ENCODE measurements around the gene SSR4. TPM values are rescaled to one million over a fixed set of nuclear protein-coding genes. Genes with fewer than 3 reads are reported as not detected.

Gene SSR4
- total RNA-seq, 1 experiment from 2014 or later = 203 TPM

DNA sequence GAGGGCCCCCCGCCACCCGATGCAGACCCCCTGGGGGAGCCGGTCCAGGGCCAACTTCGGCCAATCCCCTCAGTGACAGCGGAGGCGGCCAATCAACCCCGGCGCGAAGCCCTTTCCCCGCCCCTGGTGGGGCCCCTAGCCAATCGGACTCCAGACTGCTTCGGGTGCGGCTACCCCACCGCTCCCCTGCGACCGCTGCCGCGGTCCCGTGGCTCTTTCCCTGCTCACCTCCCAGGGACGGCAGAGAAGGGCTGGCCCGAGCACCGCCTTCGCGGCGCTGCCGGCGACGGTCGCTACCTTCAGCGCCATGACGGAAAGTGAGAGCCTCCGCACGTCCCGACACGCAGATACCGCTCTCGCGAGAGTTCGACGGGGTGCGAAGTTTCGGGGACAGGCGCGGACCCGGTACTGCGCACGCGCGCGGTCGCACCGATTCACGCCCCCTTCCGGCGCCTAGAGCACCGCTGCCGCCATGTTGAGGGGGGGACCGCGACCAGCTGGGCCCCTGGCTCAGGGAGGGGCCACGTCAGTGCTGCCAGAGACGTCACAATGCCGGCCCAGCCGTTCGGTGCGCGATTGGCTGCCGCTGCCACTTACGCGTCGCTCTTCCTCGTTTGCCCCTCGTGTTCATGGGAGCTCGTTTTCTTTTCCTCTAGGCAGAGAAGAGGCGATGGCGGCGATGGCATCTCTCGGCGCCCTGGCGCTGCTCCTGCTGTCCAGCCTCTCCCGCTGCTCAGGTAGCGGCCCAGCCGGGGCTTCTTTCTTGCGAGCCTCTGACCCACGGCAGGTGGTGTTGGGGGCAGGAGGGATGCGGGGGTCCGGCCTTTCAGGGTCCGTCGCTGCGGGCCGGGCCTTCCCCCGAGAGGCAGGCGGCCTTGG is at the start of gene SSR4, which contains the start of gene IDH3G (continued):
- no peak for TF ChIP-seq GTF2I (CRISPR knock-in tag; conservative IDR thresholded peaks at IDR 0.05)
- TF ChIP-seq, protein P1, sequence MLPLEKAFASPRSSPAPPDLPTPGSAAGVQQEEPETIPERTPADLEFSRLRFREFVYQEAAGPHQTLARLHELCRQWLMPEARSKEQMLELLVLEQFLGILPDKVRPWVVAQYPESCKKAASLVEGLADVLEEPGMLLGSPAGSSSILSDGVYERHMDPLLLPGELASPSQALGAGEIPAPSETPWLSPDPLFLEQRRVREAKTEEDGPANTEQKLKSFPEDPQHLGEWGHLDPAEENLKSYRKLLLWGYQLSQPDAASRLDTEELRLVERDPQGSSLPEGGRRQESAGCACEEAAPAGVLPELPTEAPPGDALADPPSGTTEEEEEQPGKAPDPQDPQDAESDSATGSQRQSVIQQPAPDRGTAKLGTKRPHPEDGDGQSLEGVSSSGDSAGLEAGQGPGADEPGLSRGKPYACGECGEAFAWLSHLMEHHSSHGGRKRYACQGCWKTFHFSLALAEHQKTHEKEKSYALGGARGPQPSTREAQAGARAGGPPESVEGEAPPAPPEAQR (CRISPR knock-in tag; IDR thresholded peaks at IDR 0.05) = no peak
- no peak for TF ChIP-seq TP53 (CRISPR knock-in tag; IDR thresholded peaks at IDR 0.05)
- no peak for TF ChIP-seq NR2C2 (CRISPR knock-in tag; IDR thresholded peaks at IDR 0.05)
- no peak for TF ChIP-seq ZNF263 (CRISPR knock-in tag; IDR thresholded peaks at IDR 0.05; ENCODE audit: low read depth)
- TF ChIP-seq, protein P2, sequence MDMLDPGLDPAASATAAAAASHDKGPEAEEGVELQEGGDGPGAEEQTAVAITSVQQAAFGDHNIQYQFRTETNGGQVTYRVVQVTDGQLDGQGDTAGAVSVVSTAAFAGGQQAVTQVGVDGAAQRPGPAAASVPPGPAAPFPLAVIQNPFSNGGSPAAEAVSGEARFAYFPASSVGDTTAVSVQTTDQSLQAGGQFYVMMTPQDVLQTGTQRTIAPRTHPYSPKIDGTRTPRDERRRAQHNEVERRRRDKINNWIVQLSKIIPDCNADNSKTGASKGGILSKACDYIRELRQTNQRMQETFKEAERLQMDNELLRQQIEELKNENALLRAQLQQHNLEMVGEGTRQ (CRISPR knock-in tag; IDR thresholded peaks at IDR 0.05) = no peak
- TF ChIP-seq SMAD3 (CRISPR knock-in tag; IDR thresholded peaks at IDR 0.05; ENCODE audit: borderline replicate concordance) = no peak; the same call in 1 of the 2 replicates
- TF ChIP-seq, protein P3, sequence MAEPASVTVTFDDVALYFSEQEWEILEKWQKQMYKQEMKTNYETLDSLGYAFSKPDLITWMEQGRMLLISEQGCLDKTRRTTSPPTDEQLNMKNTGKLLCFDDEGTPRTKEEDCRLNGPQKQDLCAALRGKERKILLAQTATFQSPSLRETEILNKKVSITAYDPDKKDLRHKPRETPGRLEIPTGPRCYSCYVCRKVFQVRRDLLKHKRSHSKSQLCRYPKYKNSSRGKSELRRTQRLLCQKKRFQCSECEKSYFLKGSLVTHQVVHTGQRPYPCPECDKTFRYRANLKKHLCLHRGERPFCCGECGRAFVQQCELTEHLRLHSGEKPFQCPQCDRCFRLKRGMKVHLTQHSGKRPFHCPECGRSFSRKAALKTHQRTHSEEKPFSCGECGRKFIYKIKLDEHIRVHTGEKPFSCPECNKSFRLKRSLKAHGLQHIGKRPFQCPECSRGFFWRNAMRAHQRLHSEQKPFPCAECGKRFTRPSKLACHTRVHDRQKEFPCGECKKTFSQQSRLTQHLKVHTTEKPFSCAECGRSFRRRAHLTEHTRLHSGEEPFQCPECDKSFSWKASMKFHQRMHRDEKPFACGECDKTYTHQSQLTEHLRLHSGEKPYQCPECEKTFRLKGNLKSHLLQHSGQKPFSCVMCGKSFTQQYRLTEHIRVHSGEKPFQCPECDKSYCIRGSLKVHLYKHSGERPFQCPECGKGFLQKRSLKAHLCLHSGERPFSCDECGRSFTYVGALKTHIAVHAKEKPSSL (CRISPR knock-in tag; conservative IDR thresholded peaks at IDR 0.05) = no peak
- TF ChIP-seq RORB (CRISPR knock-in tag; IDR thresholded peaks at IDR 0.05) = no peak
- TF ChIP-seq ZBTB21 (CRISPR knock-in tag; IDR thresholded peaks at IDR 0.05; ENCODE audit: borderline replicate concordance) = no peak
- TF ChIP-seq, protein P4, sequence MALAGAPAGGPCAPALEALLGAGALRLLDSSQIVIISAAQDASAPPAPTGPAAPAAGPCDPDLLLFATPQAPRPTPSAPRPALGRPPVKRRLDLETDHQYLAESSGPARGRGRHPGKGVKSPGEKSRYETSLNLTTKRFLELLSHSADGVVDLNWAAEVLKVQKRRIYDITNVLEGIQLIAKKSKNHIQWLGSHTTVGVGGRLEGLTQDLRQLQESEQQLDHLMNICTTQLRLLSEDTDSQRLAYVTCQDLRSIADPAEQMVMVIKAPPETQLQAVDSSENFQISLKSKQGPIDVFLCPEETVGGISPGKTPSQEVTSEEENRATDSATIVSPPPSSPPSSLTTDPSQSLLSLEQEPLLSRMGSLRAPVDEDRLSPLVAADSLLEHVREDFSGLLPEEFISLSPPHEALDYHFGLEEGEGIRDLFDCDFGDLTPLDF (CRISPR knock-in tag; IDR thresholded peaks at IDR 0.05) = no peak
- TF ChIP-seq, protein P5, sequence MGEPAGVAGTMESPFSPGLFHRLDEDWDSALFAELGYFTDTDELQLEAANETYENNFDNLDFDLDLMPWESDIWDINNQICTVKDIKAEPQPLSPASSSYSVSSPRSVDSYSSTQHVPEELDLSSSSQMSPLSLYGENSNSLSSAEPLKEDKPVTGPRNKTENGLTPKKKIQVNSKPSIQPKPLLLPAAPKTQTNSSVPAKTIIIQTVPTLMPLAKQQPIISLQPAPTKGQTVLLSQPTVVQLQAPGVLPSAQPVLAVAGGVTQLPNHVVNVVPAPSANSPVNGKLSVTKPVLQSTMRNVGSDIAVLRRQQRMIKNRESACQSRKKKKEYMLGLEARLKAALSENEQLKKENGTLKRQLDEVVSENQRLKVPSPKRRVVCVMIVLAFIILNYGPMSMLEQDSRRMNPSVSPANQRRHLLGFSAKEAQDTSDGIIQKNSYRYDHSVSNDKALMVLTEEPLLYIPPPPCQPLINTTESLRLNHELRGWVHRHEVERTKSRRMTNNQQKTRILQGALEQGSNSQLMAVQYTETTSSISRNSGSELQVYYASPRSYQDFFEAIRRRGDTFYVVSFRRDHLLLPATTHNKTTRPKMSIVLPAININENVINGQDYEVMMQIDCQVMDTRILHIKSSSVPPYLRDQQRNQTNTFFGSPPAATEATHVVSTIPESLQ (CRISPR knock-in tag; IDR thresholded peaks at IDR 0.05) = 0 out of 2 replicates have a peak, but pooled peaks have one; percentile 30
- TF ChIP-seq NFYB (CRISPR knock-in tag; conservative IDR thresholded peaks at IDR 0.05; ENCODE audit: low read depth) = peak; percentile 52
- no peak for TF ChIP-seq NR3C1 (CRISPR knock-in tag; conservative IDR thresholded peaks at IDR 0.05; ENCODE audit: low read depth)
- no peak for TF ChIP-seq NFATC4 (CRISPR knock-in tag; IDR thresholded peaks at IDR 0.05)
- TF ChIP-seq ZNF232 (CRISPR knock-in tag; IDR thresholded peaks at IDR 0.05) = 0 out of 2 replicates have a peak, but pooled peaks have one; percentile 42
- no peak for TF ChIP-seq SMAD4 (CRISPR knock-in tag; IDR thresholded peaks at IDR 0.05)
- 0 out of 2 replicates have a peak, but pooled peaks have one; percentile 46 for TF ChIP-seq TCF7 (CRISPR knock-in tag; IDR thresholded peaks at IDR 0.05; ENCODE audit: low read depth)
- TF ChIP-seq ZNF423 (CRISPR knock-in tag; IDR thresholded peaks at IDR 0.05) = no peak
- TF ChIP-seq, protein P6, sequence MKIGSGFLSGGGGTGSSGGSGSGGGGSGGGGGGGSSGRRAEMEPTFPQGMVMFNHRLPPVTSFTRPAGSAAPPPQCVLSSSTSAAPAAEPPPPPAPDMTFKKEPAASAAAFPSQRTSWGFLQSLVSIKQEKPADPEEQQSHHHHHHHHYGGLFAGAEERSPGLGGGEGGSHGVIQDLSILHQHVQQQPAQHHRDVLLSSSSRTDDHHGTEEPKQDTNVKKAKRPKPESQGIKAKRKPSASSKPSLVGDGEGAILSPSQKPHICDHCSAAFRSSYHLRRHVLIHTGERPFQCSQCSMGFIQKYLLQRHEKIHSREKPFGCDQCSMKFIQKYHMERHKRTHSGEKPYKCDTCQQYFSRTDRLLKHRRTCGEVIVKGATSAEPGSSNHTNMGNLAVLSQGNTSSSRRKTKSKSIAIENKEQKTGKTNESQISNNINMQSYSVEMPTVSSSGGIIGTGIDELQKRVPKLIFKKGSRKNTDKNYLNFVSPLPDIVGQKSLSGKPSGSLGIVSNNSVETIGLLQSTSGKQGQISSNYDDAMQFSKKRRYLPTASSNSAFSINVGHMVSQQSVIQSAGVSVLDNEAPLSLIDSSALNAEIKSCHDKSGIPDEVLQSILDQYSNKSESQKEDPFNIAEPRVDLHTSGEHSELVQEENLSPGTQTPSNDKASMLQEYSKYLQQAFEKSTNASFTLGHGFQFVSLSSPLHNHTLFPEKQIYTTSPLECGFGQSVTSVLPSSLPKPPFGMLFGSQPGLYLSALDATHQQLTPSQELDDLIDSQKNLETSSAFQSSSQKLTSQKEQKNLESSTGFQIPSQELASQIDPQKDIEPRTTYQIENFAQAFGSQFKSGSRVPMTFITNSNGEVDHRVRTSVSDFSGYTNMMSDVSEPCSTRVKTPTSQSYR (CRISPR knock-in tag; IDR thresholded peaks at IDR 0.05) = no peak
- TF ChIP-seq, protein P7, sequence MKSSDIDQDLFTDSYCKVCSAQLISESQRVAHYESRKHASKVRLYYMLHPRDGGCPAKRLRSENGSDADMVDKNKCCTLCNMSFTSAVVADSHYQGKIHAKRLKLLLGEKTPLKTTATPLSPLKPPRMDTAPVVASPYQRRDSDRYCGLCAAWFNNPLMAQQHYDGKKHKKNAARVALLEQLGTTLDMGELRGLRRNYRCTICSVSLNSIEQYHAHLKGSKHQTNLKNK (CRISPR knock-in tag; IDR thresholded peaks at IDR 0.05) = no peak
- TF ChIP-seq, protein P8, sequence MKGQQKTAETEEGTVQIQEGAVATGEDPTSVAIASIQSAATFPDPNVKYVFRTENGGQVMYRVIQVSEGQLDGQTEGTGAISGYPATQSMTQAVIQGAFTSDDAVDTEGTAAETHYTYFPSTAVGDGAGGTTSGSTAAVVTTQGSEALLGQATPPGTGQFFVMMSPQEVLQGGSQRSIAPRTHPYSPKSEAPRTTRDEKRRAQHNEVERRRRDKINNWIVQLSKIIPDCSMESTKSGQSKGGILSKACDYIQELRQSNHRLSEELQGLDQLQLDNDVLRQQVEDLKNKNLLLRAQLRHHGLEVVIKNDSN (CRISPR knock-in tag; IDR thresholded peaks at IDR 0.05) = no peak
- TF ChIP-seq ETV6 (CRISPR knock-in tag; IDR thresholded peaks at IDR 0.05) = peak; percentile 86
- no peak for TF ChIP-seq SOX15 (CRISPR knock-in tag; IDR thresholded peaks at IDR 0.05)
- TF ChIP-seq, protein P9, sequence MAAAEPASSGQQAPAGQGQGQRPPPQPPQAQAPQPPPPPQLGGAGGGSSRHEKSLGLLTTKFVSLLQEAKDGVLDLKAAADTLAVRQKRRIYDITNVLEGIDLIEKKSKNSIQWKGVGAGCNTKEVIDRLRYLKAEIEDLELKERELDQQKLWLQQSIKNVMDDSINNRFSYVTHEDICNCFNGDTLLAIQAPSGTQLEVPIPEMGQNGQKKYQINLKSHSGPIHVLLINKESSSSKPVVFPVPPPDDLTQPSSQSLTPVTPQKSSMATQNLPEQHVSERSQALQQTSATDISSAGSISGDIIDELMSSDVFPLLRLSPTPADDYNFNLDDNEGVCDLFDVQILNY (CRISPR knock-in tag; IDR thresholded peaks at IDR 0.05) = no peak
- no peak for TF ChIP-seq IRF2 (CRISPR knock-in tag; IDR thresholded peaks at IDR 0.05; ENCODE audit: borderline replicate concordance, low read depth)
- TF ChIP-seq ELF4 (CRISPR knock-in tag; IDR thresholded peaks at IDR 0.05; ENCODE audit: low read depth) = no peak

Measured in WTC11 (cell line).